ENCODE measurements around the gene DNAH12. TPM values are rescaled to one million over a fixed set of nuclear protein-coding genes. Genes with fewer than 3 reads are reported as not detected.

The DNAH12 gene
- polyA plus RNA-seq, 1 of the 3 experiments (the other 2 are of a cell fraction), result 0.03 TPM

- no peak overlapping the region for H3K27ac ChIP-seq (ENCODE audit: low read depth in 2 of 2, low read length in 1 of 2)
- no peak overlapping the region for H3K9ac ChIP-seq
- no peak overlapping the region for H3K4me2 ChIP-seq
- no peak overlapping the region for H3K4me3 ChIP-seq (ENCODE audit: low read depth in 2 of 2, low read length in 1 of 2)
- no peak overlapping the region for H2AFZ ChIP-seq (ENCODE audit: low read depth)
- WGBS (ENCODE audit: low lambda C conversion rate), result 78% methylated on average over 2 of the region's 2 CpGs
- TF ChIP-seq TEAD4 (IDR thresholded peaks at IDR 0.05; ENCODE audit: borderline replicate concordance, insufficient read depth) (no peak), RXRA (IDR thresholded peaks at IDR 0.05; ENCODE audit: borderline replicate concordance, low read depth) (no peak), YY1 (IDR thresholded peaks at IDR 0.05; ENCODE audit: low read depth) (no peak), RAD21 (IDR thresholded peaks at IDR 0.05; ENCODE audit: low read length) (no peak), FOSL2 (IDR thresholded peaks at IDR 0.05; ENCODE audit: borderline replicate concordance, low read depth) (no peak), CHD2 (IDR thresholded peaks at IDR 0.05; ENCODE audit: low read length, partially characterized antibody) (no peak), FOXJ3 (CRISPR knock-in tag; IDR thresholded peaks at IDR 0.05) (no peak), JUND (IDR thresholded peaks at IDR 0.05) (no peak), GATA2 (CRISPR knock-in tag; IDR thresholded peaks at IDR 0.05) (no peak), MXI1 (IDR thresholded peaks at IDR 0.05; ENCODE audit: low read depth, low read length) (no peak), SIN3A (IDR thresholded peaks at IDR 0.05; ENCODE audit: borderline replicate concordance, low read depth, low read length) (no peak), IRF3 (IDR thresholded peaks at IDR 0.05; ENCODE audit: low read depth, low read length) (no peak), SMC3 (IDR thresholded peaks at IDR 0.05; ENCODE audit: low read depth, low read length) (no peak), GABPA (IDR thresholded peaks at IDR 0.05; ENCODE audit: low read depth) (no peak), MEF2A (IDR thresholded peaks at IDR 0.05; ENCODE audit: borderline replicate concordance, low read depth) (no peak), POLR2AphosphoS5 (IDR thresholded peaks at IDR 0.05; ENCODE audit: low read depth, low read length) (no peak), EZH2phosphoT487 (IDR thresholded peaks at IDR 0.05; ENCODE audit: borderline replicate concordance, low read depth) (no peak)
- TF ChIP-seq, protein P1, sequence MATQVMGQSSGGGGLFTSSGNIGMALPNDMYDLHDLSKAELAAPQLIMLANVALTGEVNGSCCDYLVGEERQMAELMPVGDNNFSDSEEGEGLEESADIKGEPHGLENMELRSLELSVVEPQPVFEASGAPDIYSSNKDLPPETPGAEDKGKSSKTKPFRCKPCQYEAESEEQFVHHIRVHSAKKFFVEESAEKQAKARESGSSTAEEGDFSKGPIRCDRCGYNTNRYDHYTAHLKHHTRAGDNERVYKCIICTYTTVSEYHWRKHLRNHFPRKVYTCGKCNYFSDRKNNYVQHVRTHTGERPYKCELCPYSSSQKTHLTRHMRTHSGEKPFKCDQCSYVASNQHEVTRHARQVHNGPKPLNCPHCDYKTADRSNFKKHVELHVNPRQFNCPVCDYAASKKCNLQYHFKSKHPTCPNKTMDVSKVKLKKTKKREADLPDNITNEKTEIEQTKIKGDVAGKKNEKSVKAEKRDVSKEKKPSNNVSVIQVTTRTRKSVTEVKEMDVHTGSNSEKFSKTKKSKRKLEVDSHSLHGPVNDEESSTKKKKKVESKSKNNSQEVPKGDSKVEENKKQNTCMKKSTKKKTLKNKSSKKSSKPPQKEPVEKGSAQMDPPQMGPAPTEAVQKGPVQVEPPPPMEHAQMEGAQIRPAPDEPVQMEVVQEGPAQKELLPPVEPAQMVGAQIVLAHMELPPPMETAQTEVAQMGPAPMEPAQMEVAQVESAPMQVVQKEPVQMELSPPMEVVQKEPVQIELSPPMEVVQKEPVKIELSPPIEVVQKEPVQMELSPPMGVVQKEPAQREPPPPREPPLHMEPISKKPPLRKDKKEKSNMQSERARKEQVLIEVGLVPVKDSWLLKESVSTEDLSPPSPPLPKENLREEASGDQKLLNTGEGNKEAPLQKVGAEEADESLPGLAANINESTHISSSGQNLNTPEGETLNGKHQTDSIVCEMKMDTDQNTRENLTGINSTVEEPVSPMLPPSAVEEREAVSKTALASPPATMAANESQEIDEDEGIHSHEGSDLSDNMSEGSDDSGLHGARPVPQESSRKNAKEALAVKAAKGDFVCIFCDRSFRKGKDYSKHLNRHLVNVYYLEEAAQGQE (IDR thresholded peaks at IDR 0.05; ENCODE audit: low read depth, low read length), result no peak
- H3K27me3 ChIP-seq (ENCODE audit: insufficient read depth), result no peaks in the 10 kb centered on the region
- no peaks in the 10 kb centered on the region for H3K79me2 ChIP-seq (ENCODE audit: insufficient read depth)
- no peaks in the 10 kb centered on the region for H3K4me1 ChIP-seq (ENCODE audit: control insufficient read depth in 1 of 2, insufficient read depth in 2 of 2, low read depth in 1 of 2, low read length in 1 of 2)
- no peak for DNase-seq
- ChIA-PET CTCF (no interaction called here), POLR2A (no interaction called here)
- no peaks in the 10 kb centered on the region for H3F3A ChIP-seq (replicated peaks; ENCODE audit: insufficient read depth)
- H3K9me2 ChIP-seq, result no peaks in the 10 kb centered on the region
- no peaks in the 10 kb centered on the region for H4K20me1 ChIP-seq (ENCODE audit: insufficient read depth)
- H3K36me3 ChIP-seq (replicated peaks in 1 of 2; ENCODE audit: control insufficient read depth in 1 of 2, insufficient read depth in 2 of 2, low read length in 1 of 2), result no peaks in the 10 kb centered on the region
- H3K9me3 ChIP-seq, result no peaks in the 10 kb centered on the region
Observed at GRCh38 chr3:57389271-57389670, 154.9 kb downstream of the DNAH12 start.
